ENCODE data around the gene PLPP1.

Gene PLPP1

DNA sequence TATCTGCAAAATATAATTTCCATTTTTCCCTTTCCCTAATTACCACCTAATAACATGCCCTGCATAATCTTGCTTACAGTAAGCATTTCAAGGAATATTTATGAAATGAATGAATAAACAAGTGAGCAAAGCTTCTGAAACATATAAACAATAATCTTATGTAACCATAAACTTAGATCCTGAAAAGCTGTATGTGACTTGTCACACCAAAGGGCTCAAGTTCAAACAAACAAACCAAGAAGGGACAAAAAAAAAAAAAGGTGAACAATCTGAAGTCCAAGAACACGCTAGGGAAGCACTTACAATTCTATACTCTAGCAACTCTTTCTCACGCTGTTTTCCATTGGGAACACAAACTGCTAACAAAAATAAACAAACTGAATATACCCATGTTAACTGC, 36.3 kb downstream of the PLPP1 start:
- DNase-seq, result no peak

DNA sequence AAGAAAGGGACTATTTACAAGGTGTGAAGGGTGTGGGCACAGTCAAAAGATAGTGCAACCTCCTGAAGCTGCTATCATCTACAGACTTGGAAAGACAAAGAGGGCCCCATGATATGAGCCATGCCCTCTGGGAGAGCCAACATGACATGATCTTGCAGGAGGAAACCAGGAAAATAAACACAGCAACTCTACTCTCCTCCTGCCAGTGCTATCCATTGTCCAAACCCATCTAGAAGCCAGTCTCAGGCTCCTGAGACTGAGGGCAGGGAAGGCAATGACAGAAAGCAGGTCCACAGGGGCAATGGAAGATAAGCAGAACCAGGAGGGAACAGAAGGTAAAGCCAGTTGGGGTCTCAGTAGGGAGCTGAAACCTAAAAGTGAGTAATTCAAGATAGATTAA, 37.1 kb downstream of the PLPP1 start:
- DNase-seq, result no peak

DNA sequence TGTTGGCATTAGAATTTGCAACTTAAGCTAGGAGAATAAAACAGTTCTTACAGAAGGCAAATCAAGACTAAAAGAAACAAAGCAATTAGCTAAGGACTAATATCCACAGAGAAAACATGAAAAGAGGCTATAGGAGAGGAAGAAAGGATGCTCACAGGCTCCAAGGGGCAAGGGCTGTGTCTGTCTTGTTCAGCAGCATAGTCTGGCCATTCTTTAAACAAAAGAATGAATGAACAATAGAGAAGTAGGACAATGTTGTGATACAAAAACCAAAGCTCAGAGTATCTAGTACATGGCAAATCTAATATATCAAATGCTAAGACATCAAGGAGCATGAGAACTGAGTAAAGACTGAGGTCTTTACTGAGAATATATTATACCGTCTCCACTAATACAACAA, 39.5 kb downstream of the PLPP1 start:
- no peak for DNase-seq

DNA sequence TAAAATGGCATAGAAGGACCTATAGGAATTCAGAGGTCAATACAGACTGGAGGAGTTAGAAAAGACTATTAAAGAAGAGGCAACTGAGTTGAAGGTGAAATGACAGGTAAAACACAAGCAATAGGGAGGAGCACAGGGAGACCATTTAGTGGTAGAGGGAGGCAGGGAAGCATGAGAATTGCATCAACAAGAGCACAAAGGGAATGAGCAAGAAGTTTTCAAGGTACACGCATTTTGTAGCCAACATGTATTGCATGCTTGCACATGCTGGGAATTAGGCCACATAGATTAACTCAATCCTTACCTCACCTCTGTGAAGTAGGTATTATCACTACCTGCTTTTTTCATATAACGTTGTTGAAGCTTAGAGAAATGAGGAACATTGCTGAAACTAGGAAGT, 42.3 kb downstream of the PLPP1 start:
- no peak for DNase-seq

DNA sequence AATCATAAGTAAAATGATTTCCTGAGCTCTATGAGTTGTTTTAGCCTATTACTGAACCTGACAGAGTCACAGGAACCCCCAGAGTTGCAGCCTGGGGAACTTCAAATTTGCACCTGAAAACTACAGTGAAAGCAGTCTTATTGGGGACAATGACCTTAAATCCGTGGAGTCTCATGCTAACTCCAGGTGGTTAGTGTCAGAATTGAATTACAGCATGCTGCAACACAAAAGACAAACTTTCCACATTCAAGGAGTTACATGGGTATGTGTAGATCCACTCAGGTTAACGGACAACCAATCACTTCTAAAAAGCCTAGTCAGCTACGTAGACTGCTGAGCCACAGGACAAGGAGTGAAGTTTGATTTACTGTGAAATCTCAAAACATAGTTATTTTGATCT, 49.7 kb downstream of the PLPP1 start:
- no peak for DNase-seq

DNA sequence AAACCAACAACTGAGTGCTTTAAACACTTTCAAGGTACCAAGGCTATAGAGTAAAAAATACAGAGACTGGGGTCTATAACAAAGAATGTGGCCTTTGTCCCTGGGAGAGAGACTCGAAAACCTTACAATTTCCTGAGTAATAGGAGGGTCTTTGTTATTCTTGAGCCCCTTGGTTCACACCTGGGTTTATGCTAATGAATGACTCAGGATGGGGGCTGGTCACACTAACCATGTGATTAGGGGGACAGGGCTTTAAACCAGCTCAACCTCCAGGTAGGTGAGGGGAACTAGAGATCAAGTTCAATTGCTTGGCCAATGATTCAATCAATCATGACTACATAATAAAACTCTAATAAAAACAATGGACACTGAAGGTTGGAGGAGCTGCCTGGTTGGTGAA, 50.2 kb downstream of the PLPP1 start:
- no peak for DNase-seq

DNA sequence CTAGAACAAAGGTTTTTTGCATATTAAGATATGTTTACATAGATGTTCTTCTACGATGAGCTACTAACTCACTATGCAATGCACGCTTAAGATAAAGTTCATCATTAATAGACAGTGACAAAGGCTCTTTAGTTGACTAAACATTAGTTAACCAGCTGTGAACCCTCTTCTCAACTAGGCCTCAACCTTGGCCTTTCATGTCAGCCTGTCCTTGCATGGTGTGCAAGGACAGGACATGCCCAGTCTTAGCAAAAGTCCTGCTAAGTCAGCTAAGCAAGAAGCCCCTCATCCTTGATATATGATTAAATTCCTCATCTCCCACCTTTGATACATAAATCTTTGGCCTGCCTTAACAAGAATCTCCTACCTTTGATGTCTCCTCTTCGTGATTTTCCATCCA, 50.9 kb downstream of the PLPP1 start:
- no peak for DNase-seq

DNA sequence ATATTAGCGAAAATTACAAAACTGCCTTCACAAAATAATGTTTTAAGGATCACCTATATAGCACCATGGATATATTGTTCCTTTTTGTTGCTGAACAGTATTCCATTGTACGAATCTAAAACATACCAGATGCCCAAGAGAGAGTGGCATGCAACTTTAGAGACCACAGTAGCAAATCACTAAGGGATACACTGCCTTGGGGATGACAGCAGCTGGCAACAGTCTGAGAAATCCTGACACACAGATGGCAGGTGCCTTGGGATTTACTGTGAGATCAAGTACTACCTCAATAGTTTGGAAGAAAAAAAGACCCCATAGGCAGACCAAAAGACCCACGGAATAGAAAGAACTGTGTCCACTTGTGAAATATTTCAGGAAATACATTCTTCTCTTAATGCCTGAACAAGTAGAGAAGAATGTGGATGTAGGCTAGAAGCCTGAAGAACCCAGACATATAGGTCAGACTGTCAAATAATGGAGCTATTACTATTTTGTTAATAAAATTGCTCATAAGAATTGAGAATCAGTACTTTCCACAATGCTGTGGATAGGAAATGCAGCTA, 53.4 kb downstream of the PLPP1 start:
- no peak for DNase-seq

DNA sequence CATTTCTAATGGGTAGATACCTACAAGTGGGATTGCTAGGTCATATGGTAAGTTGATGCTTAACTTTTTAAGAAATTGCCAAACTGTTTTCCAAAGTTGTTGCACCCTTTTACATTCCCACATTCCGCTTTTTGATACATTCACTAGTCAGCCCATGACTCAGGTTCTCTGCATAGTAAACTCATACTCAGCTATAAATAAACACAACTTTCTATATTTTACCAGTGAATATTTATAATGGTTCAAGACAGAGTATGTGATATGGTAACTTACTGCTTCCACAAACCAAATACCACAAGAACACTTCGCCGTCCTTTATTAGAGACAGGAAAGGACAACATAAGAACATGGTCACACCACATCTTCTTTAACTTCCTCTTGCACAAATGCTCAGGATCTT, 54.0 kb downstream of the PLPP1 start:
- DNase-seq, result no peak

DNA sequence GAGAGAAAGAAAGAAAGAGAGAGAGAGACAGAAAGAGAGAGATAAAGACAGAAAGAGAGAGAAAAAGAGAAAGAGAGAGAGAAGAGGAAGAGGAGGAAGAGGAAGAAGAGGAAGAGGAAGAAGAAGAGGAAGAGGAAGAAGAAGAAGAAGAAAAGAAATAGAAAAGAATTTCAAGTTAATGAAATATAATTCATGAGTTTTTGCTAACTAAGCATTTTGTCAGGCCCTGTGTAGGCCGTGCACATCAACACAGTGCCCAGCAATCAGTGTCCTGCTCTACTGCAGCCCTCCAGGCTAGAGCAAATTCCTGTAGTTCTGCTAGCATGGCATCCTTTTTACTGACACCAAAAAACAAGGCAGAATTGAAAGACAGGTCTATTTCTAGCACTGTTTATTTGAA, 62.1 kb downstream of the PLPP1 start:
- no peak for DNase-seq

DNA sequence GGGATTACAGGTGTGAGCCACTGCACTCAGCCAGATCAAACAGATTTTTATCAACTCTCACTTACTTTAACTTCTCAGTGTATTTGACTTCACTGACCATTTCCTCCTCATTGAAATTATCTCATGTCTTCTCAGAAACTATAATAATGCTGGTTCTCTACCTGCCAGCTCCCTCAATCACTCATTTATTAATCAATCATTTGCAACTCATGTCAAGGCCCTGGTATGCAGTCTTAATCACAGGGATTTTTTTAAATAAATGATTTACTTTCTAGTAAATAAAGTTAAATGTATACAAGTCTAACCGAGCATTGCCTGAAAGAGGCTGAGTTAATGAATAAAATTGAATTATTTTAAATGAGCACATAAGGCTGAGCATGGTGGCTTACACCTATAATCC, 63.3 kb downstream of the PLPP1 start:
- no peak for DNase-seq

DNA sequence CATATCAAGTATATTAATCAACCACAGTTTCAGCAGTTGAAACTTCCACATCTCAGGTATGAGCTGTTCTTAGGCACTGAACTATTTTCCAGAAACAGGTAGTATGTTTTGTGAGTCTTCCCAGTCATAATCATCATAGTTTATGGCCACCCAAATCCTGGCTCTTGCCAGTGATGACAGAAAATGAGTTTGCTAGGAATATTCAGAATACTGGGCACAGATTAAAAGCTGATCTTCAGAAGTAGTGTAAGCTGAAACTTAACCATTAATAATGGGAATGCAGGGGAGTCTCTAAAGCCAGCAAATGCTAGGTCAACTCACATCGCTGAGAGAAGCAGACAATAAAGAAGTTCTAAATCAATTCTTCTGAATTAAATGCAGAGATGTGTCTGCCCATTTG, 64.5 kb downstream of the PLPP1 start:
- DNase-seq, result no peak

DNA sequence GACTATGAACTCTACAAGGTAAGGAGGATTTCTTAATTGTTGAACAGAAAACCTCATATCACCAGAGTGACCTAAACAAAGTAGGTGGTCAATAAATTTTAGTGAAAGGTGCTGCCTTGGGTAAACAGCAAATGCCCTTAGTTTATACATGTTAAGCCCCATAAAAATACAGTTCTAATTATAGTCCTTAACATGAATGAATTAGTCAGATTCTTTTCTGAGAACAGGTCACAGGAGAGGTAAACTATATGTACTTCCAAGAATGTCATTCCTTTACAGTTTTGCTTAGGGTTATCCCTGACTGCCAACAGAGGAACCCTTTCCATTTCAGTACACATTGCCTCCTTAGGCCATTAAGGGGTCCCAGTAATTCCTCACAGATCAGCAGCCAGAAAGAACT, 64.9 kb downstream of the PLPP1 start:
- no peak for DNase-seq

DNA sequence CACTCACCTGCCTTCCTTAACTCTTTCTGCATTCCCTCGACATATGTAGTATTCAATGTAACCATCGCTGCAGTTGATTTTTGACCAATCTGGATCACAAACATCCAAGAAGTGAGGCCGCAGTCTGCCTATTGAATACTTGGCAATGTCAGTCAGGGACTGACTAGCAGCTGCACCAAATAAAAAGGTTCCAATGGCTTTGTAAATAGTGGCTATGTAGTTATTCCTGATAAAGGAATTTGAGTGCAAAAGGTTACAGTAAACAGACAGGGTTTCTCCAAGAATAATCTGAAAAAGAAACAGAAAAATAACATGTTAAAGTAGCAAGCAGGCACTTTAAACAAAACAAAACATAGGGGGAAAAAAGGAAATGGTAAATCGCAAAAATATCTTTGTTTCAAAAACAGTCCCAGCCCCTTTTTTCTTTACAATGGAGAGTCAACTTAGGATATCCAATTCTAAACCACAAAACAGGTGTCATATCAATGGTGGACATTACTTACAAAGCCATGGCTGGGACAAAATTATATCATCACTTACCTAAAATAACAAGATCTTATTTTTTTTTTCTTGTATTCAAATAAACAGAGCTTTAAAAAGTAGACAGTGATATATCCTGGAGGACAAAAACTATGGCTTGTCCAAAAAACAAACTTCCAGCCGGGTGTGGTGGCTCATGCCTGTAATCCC, 66.8 kb downstream of the PLPP1 start:
- no peak for DNase-seq

DNA sequence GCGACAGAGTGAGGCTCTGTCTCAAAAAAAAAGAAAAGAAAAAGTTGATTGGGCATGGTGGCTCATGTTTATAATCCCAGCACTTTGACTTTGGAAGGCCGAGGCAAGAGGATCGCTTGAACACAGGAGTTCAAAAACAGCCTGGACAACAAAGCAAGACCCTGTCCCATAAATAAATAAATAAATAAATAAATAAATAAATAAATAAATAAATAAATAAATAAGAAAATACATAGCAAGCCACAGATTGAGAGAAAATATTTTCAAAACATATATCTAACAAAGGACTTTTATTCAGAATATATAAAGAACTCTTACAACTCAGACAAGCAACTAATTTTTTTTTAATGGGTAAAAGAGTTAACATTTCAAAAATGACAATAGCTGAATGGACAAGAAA, 71.2 kb downstream of the PLPP1 start:
- DNase-seq, result no peak

DNA sequence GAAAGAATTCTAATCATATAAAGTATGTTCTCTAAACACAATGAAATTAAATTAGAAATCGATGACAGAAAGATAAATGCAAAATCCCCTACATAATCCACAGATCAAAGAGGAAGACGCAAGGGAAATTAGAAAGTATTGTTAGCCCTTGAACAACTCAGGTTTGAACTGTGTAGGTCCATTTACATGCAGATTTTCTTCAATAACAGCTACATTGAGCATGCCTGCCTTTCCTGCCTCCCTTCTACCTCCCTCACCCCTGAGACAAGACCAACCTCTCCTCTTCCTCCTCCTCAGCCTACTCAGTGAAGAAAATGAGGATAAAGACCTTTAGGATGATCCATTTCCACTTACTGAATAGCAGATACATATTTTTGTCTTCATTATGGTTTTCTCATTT, 75.2 kb downstream of the PLPP1 start:
- DNase-seq, result no peak

DNA sequence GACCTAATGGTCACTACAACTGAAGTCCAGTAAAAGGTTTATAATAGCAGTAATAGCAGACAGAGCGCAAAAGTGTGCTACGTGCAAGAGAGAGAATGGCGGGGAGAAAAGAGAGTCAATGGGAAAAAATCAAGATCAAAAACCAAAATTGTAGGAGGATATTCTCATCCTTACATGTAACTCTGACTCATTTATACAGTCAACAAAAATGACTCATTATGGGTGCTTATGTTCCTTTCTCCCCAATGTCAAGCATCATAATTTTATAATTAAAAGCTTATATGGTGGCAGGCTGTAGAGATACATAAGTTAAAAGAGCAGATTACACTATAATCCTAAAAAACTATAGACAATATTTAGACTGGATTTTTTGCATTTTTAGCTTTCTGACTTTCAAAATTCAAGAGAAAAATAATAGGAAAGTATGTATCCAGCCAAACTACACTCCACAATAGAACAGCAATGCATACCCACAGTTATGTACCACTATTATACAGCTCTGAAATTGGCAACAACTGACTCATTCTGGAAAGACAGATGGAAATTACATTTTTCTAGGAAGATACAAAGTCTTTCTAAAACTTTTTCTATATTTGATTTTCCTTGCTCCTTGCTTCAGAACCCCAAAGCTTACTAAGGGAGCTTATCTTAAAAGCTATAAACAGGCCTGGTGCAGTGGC, 78.4 kb downstream of the PLPP1 start:
- DNase-seq, result no peak

DNA sequence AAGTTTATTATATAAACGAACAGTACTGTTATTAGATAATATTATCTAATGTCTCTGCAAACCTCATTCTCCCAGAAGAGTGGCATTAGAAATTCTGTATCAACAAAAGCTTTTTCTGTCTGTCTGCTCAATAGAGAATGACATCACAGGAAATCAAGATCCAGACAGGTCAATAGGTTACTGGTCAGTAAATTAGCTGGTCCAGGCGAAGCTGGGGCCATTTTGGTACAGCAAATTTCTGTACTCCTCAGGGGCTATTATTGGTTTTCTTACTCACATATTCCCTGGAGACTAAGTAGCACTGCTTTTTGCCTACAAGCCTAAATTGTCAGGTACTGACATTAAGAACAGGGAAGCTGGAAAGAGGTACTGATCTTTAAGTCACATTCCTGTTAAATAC, 80.5 kb downstream of the PLPP1 start:
- no peak for DNase-seq

DNA sequence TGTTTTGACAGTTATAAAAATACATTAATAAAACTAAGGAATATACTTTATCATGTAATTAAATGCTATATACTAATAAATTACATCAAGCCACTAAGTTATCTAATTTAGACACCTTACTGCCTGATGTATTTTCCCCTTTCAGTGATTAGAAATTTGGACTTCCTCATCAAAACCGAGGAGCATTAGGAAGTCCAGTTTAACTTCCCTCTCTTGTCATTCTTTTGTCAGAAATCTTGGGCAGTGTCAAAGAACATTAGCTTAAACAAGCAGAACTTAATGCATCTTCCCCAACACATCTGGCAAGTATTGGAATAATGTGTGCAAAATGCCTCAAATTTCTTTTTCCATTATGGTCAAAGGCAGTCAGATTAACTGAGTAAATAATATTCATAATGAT, 81.6 kb downstream of the PLPP1 start:
- no peak for DNase-seq

DNA sequence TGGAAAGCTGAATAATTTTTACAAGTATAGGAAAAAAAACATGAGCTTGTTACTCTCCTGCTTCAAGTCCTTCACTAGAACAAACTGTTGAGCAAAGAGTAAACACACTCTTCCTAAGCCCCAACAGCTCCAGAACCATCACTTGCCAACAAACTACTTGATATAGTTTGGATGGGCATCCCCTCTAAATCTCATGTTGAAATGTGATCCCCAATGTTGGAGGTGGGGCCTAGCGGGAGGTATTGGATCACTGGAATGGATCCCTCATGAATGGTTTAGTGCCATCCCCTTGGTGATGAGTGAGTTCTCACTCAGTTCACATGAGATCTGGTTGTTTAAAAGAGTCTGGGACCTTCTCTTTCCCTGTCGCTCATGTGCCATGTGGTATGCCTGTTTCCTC, 82.8 kb downstream of the PLPP1 start:
- DNase-seq, result no peak

DNA sequence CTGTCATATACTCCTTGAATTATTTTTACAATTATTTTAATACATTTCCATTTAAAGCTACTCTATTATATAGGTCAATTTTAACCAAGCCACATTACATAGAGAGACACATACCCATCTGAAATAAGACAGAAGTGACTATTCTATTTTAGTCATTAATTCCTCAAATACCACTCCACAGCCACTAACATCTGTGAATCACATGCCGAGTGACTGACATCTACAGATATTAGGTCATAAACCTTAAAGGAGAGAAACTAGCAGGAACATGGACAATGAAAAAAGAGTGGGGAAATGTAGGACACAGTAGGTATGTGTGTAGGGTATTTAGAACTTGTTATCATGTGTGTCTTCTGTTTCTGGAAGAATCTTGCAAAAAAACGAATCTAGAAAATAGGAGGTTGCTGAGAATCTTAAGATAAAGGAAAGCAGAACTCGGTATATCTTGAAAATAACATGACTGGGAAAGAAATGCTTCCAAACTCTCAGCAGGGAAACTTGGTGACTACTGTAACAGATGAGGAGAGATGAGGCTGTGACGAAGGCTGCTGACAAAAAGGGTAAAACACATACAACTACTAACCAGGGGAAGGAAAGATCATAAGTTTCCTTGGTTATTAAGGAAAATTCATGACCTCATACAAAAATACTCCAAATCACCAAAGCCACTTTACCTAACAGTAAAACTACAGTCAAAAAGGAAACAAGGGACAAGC, 84.6 kb downstream of the PLPP1 start:
- no peak for DNase-seq

DNA sequence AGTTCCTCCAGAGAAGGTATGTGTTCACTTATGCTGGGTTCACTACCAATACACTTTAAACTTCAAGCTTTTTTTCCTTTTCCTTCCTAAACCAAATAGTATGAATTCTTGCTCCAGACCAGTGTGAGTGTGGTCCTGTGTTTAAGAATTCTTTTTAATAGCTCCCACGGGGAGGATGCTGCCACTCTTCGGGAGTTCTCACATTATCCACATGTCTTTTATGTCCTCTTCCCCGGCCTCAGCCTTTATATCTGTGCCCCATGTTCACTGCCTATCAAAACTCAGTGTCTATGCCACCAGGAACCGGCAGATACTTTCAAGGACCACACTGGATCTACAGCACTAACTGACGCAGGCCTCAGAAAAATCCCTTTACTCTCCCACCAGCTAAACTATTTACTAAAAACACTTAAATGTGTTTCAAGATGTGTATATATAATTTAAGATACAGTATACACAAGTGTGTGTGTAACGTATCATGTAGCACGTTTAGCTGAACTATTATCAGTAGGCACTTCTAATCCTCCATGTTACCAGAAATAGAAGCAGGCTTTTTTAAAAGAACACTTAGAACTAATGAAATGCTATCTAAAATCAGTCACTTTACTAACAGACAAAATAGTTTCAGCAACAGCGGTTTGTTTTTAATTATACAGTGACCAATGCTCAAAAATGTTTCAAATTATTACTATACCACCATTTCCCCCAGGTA, 88.0 kb downstream of the PLPP1 start:
- DNase-seq, result no peak

DNA sequence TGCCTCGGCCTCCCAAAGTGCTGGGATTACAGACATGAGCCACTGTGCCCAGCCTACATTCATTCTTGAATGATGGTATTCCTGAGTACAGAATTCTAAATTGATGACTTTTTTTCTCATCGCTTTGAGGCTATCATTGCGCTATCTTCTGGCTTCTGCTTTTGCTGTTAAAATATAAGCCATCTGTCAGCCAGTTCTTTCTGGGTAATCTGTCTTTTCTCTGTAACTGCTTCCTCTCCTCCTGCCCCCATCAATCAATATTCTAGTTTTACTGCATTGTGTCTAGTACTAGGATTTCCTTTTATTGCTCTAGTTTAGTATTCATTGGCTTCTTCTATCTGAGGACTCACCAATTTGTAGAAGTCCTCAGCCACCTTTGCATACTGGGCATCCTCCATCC, 89.0 kb downstream of the PLPP1 start:
- no peak for DNase-seq

DNA sequence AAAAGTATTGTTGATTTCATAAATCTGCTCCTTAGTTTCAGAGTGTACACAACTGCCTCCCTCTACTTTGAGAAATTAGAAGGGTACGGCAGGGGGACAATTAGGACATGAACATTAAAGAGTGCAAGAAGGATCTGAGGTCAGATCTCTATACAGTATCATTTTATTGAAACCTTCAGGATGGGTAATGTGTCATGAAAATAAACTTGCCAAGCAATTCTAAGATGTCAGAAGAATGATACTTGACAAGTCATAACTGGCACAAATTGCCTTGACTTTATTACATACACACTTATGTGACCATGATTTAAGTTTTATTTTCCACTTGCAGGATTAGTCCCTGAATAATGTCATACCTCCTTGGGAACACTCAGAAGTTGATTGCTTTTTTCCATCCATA, 92.8 kb downstream of the PLPP1 start:
- no peak for DNase-seq
